A549 (cell line): ENCODE data around the gene FAM234B. TPM values are rescaled to one million over a fixed set of nuclear protein-coding genes. Genes with fewer than 3 reads are reported as not detected.
A peak's percentile ranks its signal among the peaks of the same experiment; 100 is the strongest.

Experiments
- ATAC-seq, 2 experiments: fragments of 200-7000 bp in 1 of 2; fragments of >200 bp in 1 of 2; cut with Nextera tagmentation in 1 of 2; cut with Tn5 transposase in 1 of 2; 3 replicates each; pipeline versions ENCODE4 v1.8.0 to v1.9.1; 2018 to 2020; ENCODE audit warnings: mild to moderate bottlenecking in 1 of 2, moderate library complexity in 1 of 2
- CTCF ChIA-PET: fragments of 300-600 bp; sonication (Branson Sonifier 250); formaldehyde crosslinking; extraction: SDS; loops from one replicate; lab custom pipeline; 2021; ENCODE audit warnings: antibody characterized with exemption, inconsistent platforms; lab: Yijun Ruan, JAX
- POLR2A ChIA-PET: fragments of 350-600 bp; formaldehyde crosslinking; extraction: SDS; loops from one replicate; lab custom pipeline; 2021; ENCODE audit warnings: antibody characterized with exemption, inconsistent platforms; lab: Yijun Ruan, JAX
- DNase-seq, 2 experiments: peaks; one replicate each; pipeline versions ENCODE4 v3.0.0 to v3.0.0-alpha.2; 2011 to 2016; ENCODE audit warnings: low read depth in 1 of 2, low spot score in 1 of 2
- FAIRE-seq: peaks from 2 replicates; lab custom pipeline; 2011; peaks lifted over from hg19 to GRCh38; lab: Jason Lieb, UNC
- H3K27ac ChIP-seq, 2 experiments: fragments of >200 bp; sonication (Bioruptor Twin); formaldehyde crosslinking; 3 replicates each; pipeline ENCODE4 v1.5.1; 2016 to 2017
- H3K4me1 ChIP-seq: fragments of >200 bp; sonication (Bioruptor Twin); formaldehyde crosslinking; 3 replicates; pipeline ENCODE4 v1.6.1; 2016
- H3K4me2 ChIP-seq: fragments of >200 bp; sonication (Bioruptor Twin); formaldehyde crosslinking; 3 replicates; pipeline ENCODE4 v1.6.1; 2016
- H3K4me3 ChIP-seq: fragments of >200 bp; sonication (Bioruptor Twin); formaldehyde crosslinking; 3 replicates; pipeline ENCODE4 v1.5.1; 2016
- H3K9me3 ChIP-seq: fragments of >200 bp; sonication (Bioruptor Twin); formaldehyde crosslinking; 3 replicates; pipeline ENCODE4 v1.6.1; 2016
- CBX2 ChIP-seq: fragments of 200-600 bp; sonication (generic); IDR thresholded peaks from 2 replicates; pipeline ENCODE4 v1.6.1; 2016; ENCODE audit warnings: low read depth, mild to moderate bottlenecking, borderline replicate concordance
- CBX8 ChIP-seq: fragments of 200-600 bp; sonication (generic); IDR thresholded peaks from 2 replicates; pipeline ENCODE4 v1.6.1; 2016
- CEBPB ChIP-seq, 2 experiments: fragments of >200 bp in 1 of 2; sonication (Bioruptor Twin) in 1 of 2; formaldehyde crosslinking in 1 of 2; IDR thresholded peaks; 2 replicates each; pipeline ENCODE4 v1.6.1; 2012 to 2016
- CHD4 ChIP-seq: fragments of 200-600 bp; sonication (generic); IDR thresholded peaks from 2 replicates; pipeline ENCODE4 v1.6.1; 2016; ENCODE audit warnings: antibody characterized with exemption, mild to moderate bottlenecking, borderline replicate concordance
- EHF ChIP-seq: fragments of 250-450 bp; sonication (Bioruptor Pico); IDR thresholded peaks from 2 replicates; pipeline ENCODE4 v1.5.0; 2020; ENCODE audit warnings: mild to moderate bottlenecking
- EHMT2 ChIP-seq: fragments of 200-600 bp; sonication (generic); IDR thresholded peaks from 2 replicates; pipeline ENCODE4 v1.6.1; 2016; ENCODE audit warnings: antibody characterized with exemption, low read depth, mild to moderate bottlenecking, moderate library complexity
- EP300 ChIP-seq, 2 experiments: fragments of >200 bp; sonication (Bioruptor Twin); formaldehyde crosslinking; IDR thresholded peaks; 2 replicates in 1 of 2; 3 replicates in 1 of 2; pipeline ENCODE4 v1.6.1; 2016 to 2017
- FOSB ChIP-seq: fragments of 250-450 bp; sonication (Bioruptor Pico); IDR thresholded peaks from 2 replicates; pipeline ENCODE4 v1.5.0; 2020; ENCODE audit warnings: mild to moderate bottlenecking, moderate library complexity
- HDAC2 ChIP-seq: fragments of 200-600 bp; sonication (generic); IDR thresholded peaks from 2 replicates; pipeline ENCODE4 v1.6.1; 2016
- HOXA7 ChIP-seq: fragments of 250-450 bp; sonication (Bioruptor Pico); IDR thresholded peaks from 2 replicates; pipeline ENCODE4 v1.5.0; 2020; ENCODE audit warnings: mild to moderate bottlenecking, moderate library complexity
- KDM1A ChIP-seq: fragments of 200-600 bp; sonication (generic); IDR thresholded peaks from 2 replicates; pipeline ENCODE4 v1.6.1; 2016; ENCODE audit warnings: low read depth, mild to moderate bottlenecking
- KDM5A ChIP-seq: fragments of 200-600 bp; sonication (generic); IDR thresholded peaks from 2 replicates; pipeline ENCODE4 v1.6.1; 2016; ENCODE audit warnings: antibody characterized with exemption, mild to moderate bottlenecking
- MAFK ChIP-seq: fragments of 450-650 bp; IDR thresholded peaks from 2 replicates; pipeline ENCODE4 v1.6.1; 2014; ENCODE audit not compliant: partially characterized antibody
- MYC ChIP-seq: IDR thresholded peaks from 2 replicates; pipeline ENCODE4 v1.6.1; 2012; ENCODE audit warnings: mild to moderate bottlenecking, inconsistent platforms, low read length, improper control_type of control experiment, borderline replicate concordance
- POLR2A ChIP-seq: IDR thresholded peaks from 2 replicates; pipeline ENCODE4 v1.6.1; 2012; ENCODE audit warnings: mild to moderate bottlenecking, low read length
- POLR2AphosphoS2 ChIP-seq: conservative IDR thresholded peaks from 2 replicates; pipeline ENCODE4 v1.6.1; 2012; ENCODE audit warnings: low read length, improper control_type of control experiment, inconsistent platforms
- RAD21 ChIP-seq, 2 experiments: fragments of >200 bp in 1 of 2; sonication (Bioruptor Twin) in 1 of 2; formaldehyde crosslinking in 1 of 2; IDR thresholded peaks in 1 of 2; conservative IDR thresholded peaks in 1 of 2; 2 replicates in 1 of 2; 3 replicates in 1 of 2; pipeline ENCODE4 v1.6.1; 2012 to 2018; ENCODE audit warnings: inconsistent platforms in 1 of 2
- RARB ChIP-seq: fragments of 250-450 bp; sonication (Bioruptor Pico); IDR thresholded peaks from 2 replicates; pipeline ENCODE4 v1.8.0; 2021; ENCODE audit warnings: mild to moderate bottlenecking, moderate library complexity
- RCOR1 ChIP-seq: fragments of 150-350 bp; IDR thresholded peaks from 2 replicates; pipeline ENCODE4 v1.6.1; 2014; ENCODE audit warnings: antibody characterized with exemption, low read length, low read depth
- SREBF2 ChIP-seq: fragments of 450-650 bp; IDR thresholded peaks from 2 replicates; pipeline ENCODE4 v1.6.1; 2014; ENCODE audit warnings: mild to moderate bottlenecking, moderate library complexity
- TFCP2L1 ChIP-seq: fragments of 250-450 bp; sonication (Bioruptor Pico); IDR thresholded peaks from 2 replicates; pipeline ENCODE4 v1.5.0; 2021; ENCODE audit warnings: mild to moderate bottlenecking
- ZC3H11A ChIP-seq: fragments of 450-650 bp; IDR thresholded peaks from 2 replicates; pipeline ENCODE4 v1.6.1; 2014; ENCODE audit warnings: antibody characterized with exemption, mild to moderate bottlenecking
- WGBS: methylation state at CpG from one replicate; pipeline ENCODE4 v1.1.6; 2017; ENCODE audit errors: missing lambda C conversion rate; 5-methylcytosine and 5-hydroxymethylcytosine counted together
- polyA plus RNA-seq, 4 experiments: library from polyadenylated mRNA; depleted of rRNA in 3 of 4; stranded (reverse); fragments of >200 nt; fragmentation: RNase III in 1 of 4; extraction: RNeasy Plus Mini Kit Qiagen cat#74134 plus additional on column Dnase treatment in 1 of 4; gene quantifications; 2 replicates in 3 of 4; 3 replicates in 1 of 4; pipeline ENCODE4 v1.2.3, GENCODE V29; 2011 to 2017
- TF ChIP-seq, protein P1 (sequence below): fragments of 250-450 bp; sonication (Bioruptor Pico); IDR thresholded peaks from 2 replicates; pipeline ENCODE4 v1.5.0; 2021; ENCODE audit warnings: mild to moderate bottlenecking, moderate library complexity, borderline replicate concordance
- TF ChIP-seq, protein P2 (sequence below): IDR thresholded peaks from 2 replicates; pipeline ENCODE4 v1.6.1; 2012
- TF ChIP-seq, protein P3 (sequence below): fragments of >200 bp; sonication (Bioruptor Twin); formaldehyde crosslinking; IDR thresholded peaks from 3 replicates; pipeline ENCODE4 v1.5.1; 2016
- TF ChIP-seq, protein P4 (sequence below): fragments of 150-350 bp; IDR thresholded peaks from 2 replicates; pipeline ENCODE4 v1.6.1; 2014; ENCODE audit warnings: low read depth, mild to moderate bottlenecking, low read length
- TF ChIP-seq, protein P5 (sequence below): IDR thresholded peaks from 2 replicates; pipeline ENCODE4 v1.6.1; 2012

The FAM234B gene
- polyA plus RNA-seq, 2 of the 4 experiments (the other 2 are of a cell fraction): 2.6 to 7.5 TPM

DNA sequence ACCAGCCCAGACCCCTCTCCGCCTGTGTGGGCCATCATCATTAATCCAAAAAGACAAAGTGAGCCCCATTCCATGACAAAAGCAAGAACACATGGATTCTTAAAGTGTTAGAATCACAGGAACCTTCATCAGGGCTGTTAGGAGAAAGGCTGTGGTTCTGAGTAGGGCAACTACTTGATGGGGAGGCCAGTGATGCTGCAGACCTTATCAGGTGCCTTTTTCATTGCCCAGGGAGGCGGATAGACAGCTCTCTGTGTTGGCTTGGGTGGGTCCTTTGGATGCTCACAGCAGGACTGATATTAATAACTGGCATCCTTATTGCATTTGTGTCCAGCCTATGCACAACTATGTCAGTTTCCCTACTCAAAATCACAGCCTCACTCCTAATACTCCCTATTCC lies 46.4 kb upstream of the FAM234B start:
- FAIRE-seq (no peak), ATAC-seq (no peak), DNase-seq (no peak)
- no peak overlapping the region for H3K4me2 ChIP-seq
- CTCF ChIA-PET: interaction anchor here (1.7 to 3.5 kb wide), 4 partner anchors 14 to 214 kb away, joined by 3 to 17 read pairs (median 8); no protein-coding TSS in a partner anchor
- H3K4me1 ChIP-seq: peaks cover 21% of the 10 kb centered on the region
- 45% methylated on average over 2 of the region's 2 CpGs for WGBS
- no peak overlapping the region for H3K27ac ChIP-seq
- H3K4me3 ChIP-seq: no peak overlapping the region
- no peaks in the 10 kb centered on the region for H3K9me3 ChIP-seq
- TF ChIP-seq, protein P1, sequence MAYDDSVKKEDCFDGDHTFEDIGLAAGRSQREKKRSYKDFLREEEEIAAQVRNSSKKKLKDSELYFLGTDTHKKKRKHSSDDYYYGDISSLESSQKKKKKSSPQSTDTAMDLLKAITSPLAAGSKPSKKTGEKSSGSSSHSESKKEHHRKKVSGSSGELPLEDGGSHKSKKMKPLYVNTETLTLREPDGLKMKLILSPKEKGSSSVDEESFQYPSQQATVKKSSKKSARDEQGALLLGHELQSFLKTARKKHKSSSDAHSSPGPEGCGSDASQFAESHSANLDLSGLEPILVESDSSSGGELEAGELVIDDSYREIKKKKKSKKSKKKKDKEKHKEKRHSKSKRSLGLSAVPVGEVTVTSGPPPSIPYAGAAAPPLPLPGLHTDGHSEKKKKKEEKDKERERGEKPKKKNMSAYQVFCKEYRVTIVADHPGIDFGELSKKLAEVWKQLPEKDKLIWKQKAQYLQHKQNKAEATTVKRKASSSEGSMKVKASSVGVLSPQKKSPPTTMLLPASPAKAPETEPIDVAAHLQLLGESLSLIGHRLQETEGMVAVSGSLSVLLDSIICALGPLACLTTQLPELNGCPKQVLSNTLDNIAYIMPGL (CRISPR knock-in tag): no peak
- no peak for TF ChIP-seq RCOR1
- no peak for TF ChIP-seq RAD21 (conservative IDR thresholded peaks at IDR 0.05 in 1 of 2, IDR thresholded peaks at IDR 0.05 in 1 of 2)
- no peak for TF ChIP-seq MYC
- no peak for TF ChIP-seq CEBPB (IDR thresholded peaks at IDR 0.05)
- TF ChIP-seq POLR2AphosphoS2: no peak
- TF ChIP-seq, protein P2, sequence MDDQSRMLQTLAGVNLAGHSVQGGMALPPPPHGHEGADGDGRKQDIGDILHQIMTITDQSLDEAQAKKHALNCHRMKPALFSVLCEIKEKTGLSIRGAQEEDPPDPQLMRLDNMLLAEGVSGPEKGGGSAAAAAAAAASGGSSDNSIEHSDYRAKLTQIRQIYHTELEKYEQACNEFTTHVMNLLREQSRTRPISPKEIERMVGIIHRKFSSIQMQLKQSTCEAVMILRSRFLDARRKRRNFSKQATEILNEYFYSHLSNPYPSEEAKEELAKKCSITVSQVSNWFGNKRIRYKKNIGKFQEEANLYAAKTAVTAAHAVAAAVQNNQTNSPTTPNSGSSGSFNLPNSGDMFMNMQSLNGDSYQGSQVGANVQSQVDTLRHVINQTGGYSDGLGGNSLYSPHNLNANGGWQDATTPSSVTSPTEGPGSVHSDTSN: no peak
- TF ChIP-seq HOXA7 (CRISPR knock-in tag): no peak
- POLR2A ChIA-PET: no interaction called here

DNA sequence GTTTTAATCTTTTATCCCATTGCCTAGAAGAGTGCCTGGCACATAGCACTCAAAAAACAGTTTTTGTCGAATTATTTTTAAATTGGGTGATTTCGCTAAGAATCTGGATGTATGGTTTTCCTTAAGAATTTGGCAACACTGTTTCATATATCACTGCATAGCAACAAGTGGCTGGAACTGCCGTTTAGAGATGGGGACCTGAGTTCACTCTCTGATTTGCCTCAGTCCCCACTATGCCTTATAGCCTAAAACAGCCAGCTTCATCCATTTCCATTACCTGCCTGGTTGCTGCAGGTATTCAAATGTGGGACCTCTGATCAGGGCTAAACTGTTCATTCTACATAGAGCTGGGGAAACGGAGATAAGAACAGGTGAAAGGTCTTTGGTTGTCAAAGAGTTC lies 45.9 kb upstream of the FAM234B start:
- Histone ChIP-seq H3K4me3 (no peak overlapping the region), H3K4me2 (peak overlapping the region; percentile 89), H3K9me3 (no peaks in the 10 kb centered on the region), H3K4me1 (peaks cover 16% of the 10 kb centered on the region), H3K27ac (no peak overlapping the region; a peak in 1 of 6 replicates)
- no peak for ATAC-seq
- FAIRE-seq: no peak
- TF ChIP-seq HDAC2 (no peak), SREBF2 (no peak), CHD4 (no peak), KDM1A (no peak), CBX8 (no peak), MAFK (no peak), KDM5A (no peak), EHMT2 (no peak), ZC3H11A (no peak), EHF (no peak), RARB (CRISPR knock-in tag) (no peak), TFCP2L1 (CRISPR knock-in tag) (no peak), CBX2 (no peak), POLR2A (no peak), FOSB (CRISPR knock-in tag) (no peak), EP300 (IDR thresholded peaks at IDR 0.05) (no peak)
- TF ChIP-seq, protein P3, sequence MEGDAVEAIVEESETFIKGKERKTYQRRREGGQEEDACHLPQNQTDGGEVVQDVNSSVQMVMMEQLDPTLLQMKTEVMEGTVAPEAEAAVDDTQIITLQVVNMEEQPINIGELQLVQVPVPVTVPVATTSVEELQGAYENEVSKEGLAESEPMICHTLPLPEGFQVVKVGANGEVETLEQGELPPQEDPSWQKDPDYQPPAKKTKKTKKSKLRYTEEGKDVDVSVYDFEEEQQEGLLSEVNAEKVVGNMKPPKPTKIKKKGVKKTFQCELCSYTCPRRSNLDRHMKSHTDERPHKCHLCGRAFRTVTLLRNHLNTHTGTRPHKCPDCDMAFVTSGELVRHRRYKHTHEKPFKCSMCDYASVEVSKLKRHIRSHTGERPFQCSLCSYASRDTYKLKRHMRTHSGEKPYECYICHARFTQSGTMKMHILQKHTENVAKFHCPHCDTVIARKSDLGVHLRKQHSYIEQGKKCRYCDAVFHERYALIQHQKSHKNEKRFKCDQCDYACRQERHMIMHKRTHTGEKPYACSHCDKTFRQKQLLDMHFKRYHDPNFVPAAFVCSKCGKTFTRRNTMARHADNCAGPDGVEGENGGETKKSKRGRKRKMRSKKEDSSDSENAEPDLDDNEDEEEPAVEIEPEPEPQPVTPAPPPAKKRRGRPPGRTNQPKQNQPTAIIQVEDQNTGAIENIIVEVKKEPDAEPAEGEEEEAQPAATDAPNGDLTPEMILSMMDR: no peak
- TF ChIP-seq, protein P4, sequence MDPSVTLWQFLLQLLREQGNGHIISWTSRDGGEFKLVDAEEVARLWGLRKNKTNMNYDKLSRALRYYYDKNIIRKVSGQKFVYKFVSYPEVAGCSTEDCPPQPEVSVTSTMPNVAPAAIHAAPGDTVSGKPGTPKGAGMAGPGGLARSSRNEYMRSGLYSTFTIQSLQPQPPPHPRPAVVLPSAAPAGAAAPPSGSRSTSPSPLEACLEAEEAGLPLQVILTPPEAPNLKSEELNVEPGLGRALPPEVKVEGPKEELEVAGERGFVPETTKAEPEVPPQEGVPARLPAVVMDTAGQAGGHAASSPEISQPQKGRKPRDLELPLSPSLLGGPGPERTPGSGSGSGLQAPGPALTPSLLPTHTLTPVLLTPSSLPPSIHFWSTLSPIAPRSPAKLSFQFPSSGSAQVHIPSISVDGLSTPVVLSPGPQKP: no peak
- TF ChIP-seq, protein P5, sequence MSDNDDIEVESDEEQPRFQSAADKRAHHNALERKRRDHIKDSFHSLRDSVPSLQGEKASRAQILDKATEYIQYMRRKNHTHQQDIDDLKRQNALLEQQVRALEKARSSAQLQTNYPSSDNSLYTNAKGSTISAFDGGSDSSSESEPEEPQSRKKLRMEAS: no peak
- 82% methylated on average over 4 of the region's 4 CpGs for WGBS
- POLR2A ChIA-PET: no interaction called here
- CTCF ChIA-PET: interaction anchor here (0.6 to 3.5 kb wide), 5 partner anchors 15 to 214 kb away, joined by 3 to 17 read pairs (median 5); no protein-coding TSS in a partner anchor
- no peak for DNase-seq
